ENCODE results near the gene SMARCD3.

DNA sequence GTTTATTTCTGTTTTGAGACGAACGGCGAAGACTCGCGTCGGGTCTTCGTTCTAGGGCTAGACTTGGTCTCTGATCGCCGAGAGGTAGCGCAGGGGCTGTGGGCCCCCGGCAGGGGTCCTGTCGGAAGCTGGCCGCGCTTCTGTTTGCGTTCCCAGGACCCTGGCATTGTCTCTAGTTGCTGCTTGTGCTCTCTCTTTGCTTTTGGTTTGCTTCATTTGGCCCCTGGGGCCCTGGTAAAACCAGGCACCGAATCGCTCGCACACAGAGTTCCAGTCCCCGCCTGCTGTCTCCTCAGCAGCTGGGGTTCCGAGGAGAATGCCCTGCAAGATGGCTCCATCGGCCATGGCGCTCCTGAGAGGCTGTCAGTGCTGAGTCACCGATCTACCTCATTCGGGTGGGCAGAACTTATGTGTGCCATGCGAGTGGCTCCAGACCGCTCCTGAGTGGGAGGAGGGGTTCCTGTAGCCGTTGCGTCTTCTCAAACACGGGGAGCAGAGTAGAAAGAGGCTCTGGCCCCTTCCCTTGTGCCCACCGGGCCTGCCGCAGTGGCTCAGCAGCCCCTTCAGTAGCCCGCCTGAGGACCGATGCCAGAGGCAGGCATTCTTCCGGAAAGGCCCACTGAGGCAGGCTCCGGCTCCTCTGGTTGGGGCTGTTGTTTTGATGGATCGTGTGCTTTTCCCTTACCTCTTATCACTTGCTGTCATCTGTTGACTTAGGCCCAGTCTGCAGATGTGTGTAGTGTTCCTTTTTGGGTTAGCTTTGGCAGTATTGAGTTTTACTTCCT lies 15.4 kb downstream of the SMARCD3 start:
- TF ChIP-seq POLR2A (IDR thresholded peaks at IDR 0.05) (no peak), POLR2AphosphoS5 (IDR thresholded peaks at IDR 0.05) (no peak), EP300 (IDR thresholded peaks at IDR 0.05) (no peak)
- TF ChIP-seq, protein P1, sequence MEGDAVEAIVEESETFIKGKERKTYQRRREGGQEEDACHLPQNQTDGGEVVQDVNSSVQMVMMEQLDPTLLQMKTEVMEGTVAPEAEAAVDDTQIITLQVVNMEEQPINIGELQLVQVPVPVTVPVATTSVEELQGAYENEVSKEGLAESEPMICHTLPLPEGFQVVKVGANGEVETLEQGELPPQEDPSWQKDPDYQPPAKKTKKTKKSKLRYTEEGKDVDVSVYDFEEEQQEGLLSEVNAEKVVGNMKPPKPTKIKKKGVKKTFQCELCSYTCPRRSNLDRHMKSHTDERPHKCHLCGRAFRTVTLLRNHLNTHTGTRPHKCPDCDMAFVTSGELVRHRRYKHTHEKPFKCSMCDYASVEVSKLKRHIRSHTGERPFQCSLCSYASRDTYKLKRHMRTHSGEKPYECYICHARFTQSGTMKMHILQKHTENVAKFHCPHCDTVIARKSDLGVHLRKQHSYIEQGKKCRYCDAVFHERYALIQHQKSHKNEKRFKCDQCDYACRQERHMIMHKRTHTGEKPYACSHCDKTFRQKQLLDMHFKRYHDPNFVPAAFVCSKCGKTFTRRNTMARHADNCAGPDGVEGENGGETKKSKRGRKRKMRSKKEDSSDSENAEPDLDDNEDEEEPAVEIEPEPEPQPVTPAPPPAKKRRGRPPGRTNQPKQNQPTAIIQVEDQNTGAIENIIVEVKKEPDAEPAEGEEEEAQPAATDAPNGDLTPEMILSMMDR (IDR thresholded peaks at IDR 0.05): no peak

Measured in gastroesophageal sphincter (tissue), 3 donors.